ENCODE results near the gene TRAF1.
"Not testable (repeated sequence)": the region's sequence is repeated elsewhere in the genome, so short reads cannot be mapped to it uniquely, and the experiment has no call there.

Gene TRAF1, protein sequence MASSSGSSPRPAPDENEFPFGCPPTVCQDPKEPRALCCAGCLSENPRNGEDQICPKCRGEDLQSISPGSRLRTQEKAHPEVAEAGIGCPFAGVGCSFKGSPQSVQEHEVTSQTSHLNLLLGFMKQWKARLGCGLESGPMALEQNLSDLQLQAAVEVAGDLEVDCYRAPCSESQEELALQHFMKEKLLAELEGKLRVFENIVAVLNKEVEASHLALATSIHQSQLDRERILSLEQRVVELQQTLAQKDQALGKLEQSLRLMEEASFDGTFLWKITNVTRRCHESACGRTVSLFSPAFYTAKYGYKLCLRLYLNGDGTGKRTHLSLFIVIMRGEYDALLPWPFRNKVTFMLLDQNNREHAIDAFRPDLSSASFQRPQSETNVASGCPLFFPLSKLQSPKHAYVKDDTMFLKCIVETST

GRCh38 chr9:120926397-120926928 lies at the start of gene TRAF1:
Gene TRAF1, minus strand, starts transcription at chr9:120926796. Its CDS starts 721 bp downstream, at chr9:120926075.
- DNase-seq = peak; percentile 68

GRCh38 chr9:120974921-120975320 lies 48.3 kb upstream of the TRAF1 start:
- DNase-seq = no peak

DNA sequence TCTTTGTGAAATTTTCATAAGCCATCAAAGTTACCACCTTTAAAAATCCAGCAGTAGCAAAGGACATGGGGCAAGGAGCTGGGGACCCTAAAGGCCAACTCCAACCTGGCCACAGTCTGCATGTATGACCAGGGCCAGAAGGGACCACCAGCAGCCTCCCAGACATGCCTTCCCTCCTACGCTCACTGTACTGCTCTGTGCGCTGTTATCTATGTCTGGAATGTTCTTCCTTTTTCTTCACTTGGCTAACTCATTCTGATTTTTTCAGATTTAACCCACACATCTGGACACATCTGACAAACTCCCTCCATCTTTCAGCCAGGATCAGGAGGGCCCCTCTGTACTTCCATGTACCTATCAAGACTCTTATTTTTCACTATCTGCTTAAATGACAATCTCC lies 47.6 kb upstream of the TRAF1 start:
- no peak for DNase-seq

DNA sequence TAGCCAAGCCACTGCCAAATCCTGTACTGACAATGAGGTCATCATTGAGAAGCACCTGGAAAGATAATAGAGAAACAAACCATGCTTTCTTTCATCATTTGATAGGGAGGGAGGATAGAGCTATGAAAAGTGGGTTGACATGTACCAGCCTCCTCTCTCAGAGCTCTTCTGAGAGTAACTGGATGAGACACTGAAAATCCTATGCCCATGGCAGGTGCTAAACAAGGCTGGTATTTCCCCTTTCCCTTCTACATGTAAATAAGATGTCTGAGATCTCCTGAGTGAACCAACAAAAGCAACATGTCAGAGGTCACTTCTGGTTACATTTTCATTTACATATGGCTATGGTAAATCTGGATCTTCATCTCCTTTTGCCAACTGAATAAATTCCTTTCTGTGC lies 45.3 kb upstream of the TRAF1 start:
- DNase-seq = no peak

- not testable (repeated sequence) for DNase-seq
Observed at GRCh38 chr9:120971471-120971870, 44.9 kb upstream of the TRAF1 start.

DNA sequence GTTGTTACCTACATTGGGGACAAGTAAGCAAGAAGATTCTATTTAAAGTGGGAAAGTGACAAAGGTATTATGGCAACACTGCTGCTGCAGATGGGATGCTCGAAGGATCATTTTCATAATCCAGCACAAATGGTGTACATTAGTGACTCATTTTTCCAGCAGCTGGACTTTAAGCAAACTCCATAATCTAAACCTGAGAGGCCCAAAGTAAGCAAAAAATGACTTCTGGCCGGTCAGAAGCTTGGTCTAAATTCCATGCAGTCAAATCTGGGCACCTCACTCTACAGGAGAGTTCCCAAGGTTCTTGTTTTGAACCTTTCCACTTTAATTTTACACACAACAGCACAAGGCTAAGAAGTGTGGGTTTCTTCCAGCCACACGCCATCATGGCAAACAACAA lies 43.6 kb upstream of the TRAF1 start:
- no peak for DNase-seq

DNA sequence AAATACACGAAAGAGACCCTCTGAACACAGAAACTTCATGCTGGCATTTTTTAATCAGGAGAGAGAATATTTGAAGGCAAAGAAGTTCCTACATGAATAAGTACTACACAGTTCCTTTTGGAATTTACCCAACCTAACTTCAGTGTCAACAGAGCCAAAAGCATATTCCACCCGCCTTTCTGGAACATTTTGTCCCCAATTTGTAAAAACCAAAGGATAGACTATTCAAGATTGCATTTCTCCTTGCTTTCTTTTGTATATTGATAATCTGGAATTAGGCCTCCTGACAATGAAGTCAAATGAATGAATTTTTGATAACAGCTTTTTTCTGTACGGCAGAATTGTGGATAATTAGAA lies 39.4 kb upstream of the TRAF1 start:
- no peak for DNase-seq

- DNase-seq = no peak
Observed at GRCh38 chr9:120965344-120966012, 38.9 kb upstream of the TRAF1 start.

DNA sequence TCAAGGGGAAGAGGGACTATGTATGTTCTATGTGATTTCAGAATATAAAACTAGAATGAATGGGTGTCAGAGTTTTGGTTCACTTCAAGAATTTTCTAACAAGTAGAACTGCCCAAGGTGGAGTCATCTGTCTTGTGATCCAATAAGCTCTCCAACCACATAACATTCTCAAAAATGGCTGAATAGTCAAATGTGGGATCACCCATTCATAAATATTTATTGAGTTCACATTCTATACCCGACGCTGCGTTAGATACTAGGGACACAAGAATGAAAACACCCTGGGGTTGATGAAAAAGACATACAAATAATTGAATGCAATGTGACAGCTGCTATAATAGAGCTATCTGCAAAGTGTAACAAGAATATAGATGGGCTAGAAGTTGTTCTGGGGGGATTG lies 35.3 kb upstream of the TRAF1 start:
- DNase-seq = no peak

- DNase-seq = no peak
Observed at GRCh38 chr9:120960001-120960400, 33.4 kb upstream of the TRAF1 start.

DNA sequence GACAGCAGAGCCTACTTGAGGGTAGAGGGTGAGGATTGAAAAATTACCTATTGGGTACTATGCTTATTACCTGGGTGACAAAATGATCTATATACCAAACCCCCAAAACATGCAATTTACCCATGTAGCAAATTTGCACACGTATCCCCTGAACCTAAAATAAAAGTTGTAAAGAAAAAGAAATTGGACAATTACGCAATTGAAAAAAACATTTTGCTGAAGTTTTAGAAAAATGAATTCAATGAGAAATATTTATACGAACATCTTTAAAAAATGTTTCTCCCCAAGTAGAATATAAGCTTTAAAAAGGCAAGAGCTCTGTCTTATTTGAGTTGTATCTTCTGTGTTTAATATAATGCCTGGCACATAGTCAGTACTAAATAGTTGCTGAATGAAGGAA lies 30.3 kb upstream of the TRAF1 start:
- no peak for DNase-seq

DNA sequence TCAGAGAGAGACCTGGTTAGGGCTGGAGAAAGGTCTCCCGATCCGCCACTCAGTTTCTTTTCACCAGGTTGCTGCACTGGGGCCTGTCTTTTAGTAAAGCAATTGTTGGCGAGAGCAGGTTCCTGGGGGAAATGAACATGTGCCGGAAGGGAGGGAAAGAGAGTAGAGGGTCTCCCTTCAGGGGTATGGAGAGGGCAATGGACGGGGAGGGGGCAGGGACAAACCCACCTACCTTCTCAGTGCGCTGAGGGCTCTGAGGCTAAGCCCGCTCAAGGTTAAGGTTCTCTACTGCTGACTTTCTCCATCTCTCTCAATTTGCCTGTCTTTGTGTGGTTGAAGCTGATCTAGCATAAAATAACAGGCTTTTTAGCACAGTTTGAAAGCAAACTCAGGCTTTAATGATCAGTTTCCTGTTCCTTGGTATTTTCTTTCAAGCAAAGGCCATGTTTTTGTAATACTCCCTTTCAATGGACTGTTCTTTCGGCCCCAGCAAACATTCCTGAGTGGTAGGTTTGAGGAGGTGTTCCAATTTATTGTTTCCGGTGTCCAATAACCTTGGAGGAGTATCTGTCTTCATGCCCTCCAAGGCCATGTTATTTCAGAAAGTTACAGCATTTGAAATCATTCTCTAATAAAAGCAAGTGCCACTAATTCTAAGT lies 25.5 kb upstream of the TRAF1 start:
- no peak for DNase-seq

DNA sequence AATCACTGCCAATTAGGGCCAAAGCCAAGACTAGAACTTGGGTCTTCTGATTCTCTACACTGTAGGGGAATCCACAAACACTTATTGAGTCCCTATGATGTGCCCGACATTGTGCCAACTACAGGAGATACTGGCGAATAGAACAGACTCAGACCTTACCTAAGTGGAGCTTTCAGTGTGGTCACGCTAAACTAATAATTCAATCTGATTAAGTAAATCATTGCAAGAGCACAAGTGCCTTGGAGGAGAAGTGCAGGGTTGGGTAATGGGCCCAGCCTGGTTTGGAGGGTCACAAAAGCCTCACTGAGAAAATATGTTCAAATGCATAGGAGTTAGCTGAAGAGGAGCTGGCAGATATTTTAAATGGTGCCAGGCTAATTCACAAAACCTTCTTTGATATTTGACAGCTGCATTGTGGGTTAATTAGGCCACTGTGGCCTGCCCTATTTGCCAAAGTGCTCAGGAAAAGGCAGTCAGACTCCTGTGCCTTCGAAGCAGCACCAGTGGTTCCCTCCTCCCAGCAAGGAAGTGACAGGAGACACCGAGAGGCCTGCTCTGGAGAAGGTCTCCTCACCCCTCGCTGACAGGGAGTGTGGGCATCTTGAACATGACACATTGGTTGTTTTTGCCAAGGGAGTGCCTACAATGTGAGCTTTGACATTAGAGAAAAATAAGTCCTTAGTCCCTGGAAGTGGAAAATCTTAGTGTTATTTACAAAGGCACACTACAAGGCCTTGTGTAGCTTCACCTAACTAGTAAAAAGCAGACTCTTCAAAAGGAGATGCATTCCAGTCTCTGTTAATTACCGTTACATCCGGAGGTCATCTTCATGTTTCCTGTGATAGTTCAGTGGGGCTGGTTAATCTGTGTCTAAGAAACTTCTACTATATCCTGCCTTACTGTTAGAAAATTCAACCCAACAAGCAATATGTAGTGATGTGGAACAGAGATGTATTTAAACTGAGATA lies 24.1 kb upstream of the TRAF1 start:
- no peak for DNase-seq

GRCh38 chr9:120949290-120949689 lies 22.7 kb upstream of the TRAF1 start:
- no peak for DNase-seq

- DNase-seq = no peak
Observed at GRCh38 chr9:120948824-120949223, 22.2 kb upstream of the TRAF1 start.

DNA sequence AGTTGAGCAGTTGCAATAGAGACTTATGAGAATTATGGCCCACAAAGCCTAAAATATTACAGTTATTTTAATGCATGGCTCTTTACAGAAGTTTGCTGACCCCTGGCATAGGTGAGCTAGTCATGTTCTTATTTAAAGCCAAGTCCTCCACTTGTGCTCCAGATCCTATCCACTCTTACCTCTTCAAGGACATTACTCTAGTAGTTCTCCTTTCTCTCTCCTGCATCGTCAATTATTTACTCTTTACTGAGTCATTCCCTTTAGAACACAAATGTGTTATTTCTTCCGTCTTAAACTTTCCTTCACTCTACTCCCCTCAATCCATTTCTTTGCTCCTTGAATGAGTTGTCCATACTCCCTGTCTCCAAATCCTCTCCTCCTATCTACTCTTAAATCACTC lies 20.6 kb upstream of the TRAF1 start:
- no peak for DNase-seq

GRCh38 chr9:120946259-120946658 lies 19.7 kb upstream of the TRAF1 start:
- DNase-seq = no peak

DNA sequence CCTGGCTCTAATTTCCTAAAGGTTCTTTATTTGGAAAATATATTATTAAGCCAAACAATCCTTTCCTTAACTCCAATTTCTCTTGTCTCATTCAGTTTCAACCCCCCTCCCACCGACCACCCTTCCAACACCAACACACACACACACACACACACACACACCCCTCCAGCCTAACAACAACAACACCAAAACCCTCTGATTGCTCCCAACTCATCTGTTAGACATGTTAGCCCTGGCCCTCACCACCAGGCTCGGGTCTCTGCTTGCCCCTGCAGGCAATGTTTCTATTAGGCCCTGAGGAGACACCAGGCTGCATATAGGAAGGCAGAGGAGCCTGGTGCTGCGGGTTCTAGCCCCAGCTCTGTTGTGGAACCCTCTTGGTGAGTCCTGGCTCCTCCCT lies 18.4 kb upstream of the TRAF1 start:
- no peak for DNase-seq

- DNase-seq = no peak
Observed at GRCh38 chr9:120944434-120944843, 17.8 kb upstream of the TRAF1 start.

DNA sequence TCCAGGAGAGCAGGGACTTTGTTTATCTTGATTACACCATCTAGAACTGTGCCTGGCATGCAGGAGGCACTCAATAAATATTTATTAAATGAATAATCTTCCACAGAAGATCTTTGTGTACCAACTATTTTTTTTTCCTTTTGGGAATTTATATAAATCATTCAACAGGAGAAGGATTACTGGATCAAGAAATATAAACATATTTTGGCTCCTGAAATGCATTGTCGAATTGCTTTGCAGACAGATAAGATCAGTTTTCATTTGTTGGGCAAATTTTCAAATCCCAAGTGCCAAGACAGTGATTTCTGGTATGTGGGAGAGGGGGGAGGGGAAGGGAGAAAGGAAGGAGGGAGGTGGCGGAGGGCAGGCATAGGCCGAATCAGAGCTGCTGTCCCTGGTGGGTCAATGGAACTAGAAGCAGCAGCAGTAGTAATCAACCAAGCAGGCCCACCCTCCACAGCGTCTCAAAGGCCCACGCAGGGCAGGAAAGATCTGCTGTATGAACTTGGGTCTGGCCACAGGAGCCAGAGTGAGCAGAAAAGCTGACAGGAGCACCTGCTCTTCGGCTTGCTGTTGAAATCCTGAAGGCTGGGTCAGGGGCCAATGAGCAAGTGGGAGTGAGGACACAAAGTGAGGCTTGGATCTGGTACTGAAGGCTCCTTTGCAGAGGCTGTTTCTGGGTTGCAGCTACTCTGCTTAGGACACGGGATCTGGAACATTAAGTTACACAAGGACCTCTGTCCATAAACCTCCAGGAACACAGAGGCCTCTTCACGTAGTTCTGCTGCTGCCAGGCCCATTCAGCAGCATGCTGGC lies 15.8 kb upstream of the TRAF1 start:
- DNase-seq = no peak

DNA sequence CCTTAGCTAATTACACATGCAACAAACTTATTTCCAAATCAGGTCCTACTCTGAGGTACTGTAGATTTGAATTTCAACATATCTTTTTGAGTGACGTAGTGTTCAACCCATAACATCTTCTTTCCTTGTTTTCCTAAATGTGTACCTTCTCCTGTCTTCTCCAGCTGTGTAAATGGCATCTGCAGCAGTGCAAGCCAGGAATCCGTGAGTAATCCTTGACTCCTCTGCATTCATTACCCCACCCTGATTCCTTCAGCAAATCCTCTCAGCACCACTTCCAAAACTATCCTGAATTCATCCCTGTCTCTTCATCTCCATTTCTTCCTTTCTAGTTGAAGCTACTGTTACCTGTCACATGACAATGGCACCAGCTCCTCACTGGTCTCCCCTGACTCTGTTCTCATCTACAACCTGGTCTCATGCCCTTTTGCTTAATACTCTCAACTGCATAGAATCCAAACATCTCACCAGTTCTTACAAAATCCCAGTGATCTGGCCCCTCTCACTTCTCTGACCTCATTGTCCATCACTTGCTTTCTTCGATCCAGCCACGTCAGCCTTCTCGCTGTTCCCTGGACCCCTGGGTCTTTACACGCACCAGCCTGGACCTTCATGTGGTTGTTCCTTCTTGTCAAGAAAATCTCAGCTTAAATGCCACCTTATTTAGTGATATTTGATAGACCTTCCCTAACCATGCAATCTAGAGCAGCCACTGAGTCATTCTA lies 14.6 kb upstream of the TRAF1 start:
- DNase-seq = no peak

Data from activated CD4-positive, alpha-beta T cell treated with anti-CD3 and anti-CD28 coated beads, Interleukin-10, Interleukin-2, amounts not matched to agents 100 ng/mL and 50 ng/mL, durations not matched to agents 16 hours and 8 hours (primary cell).